HCT116 (cell line): ENCODE results near the gene MYO1G. TPM values are rescaled to one million over a fixed set of nuclear protein-coding genes. Genes with fewer than 3 reads are reported as not detected.

ENCODE experiments used
- ATAC-seq: fragments of 200-7000 bp; cut with Tn5 transposase; 2 replicates; pipeline ENCODE4 v1.9.1; 2020; ENCODE audit warnings: mild to moderate bottlenecking, moderate library complexity
- BruUV-seq: library from RNA; stranded (reverse); fragments of 400-500 nt; replicated peaks from 2 replicates; lab custom pipeline; 2021; lab: Mats Ljungman, UMichigan
- CTCF ChIA-PET: fragments of 300-600 bp; sonication (Branson Sonifier 250); formaldehyde crosslinking; loops from one replicate; lab custom pipeline; 2021; ENCODE audit warnings: antibody characterized with exemption; lab: Charles Lee
- POLR2A ChIA-PET: fragments of 300-600, 350-600 bp; sonication (Branson Sonifier 250); formaldehyde crosslinking; loops from one replicate; lab custom pipeline; 2021; ENCODE audit warnings: antibody characterized with exemption; lab: Charles Lee
- RAD21 ChIA-PET, 2 experiments: fragments of 300-600 bp; sonication (Branson Sonifier 250); formaldehyde crosslinking; loops; one replicate each; lab custom pipeline; 2023; ENCODE audit warnings: low total read pairs in 2 of 2; ENCODE audit not compliant: uncharacterized antibody in 2 of 2, unreplicated experiment in 2 of 2, low non-redundant PET in 1 of 2; lab: Charles Lee
- DNase-seq: peaks from one replicate; pipeline ENCODE4 v3.0.0-alpha.2; 2010; ENCODE audit warnings: low read depth, low spot score
- H2AFZ ChIP-seq: fragments of 200-600 bp; shearing (Covaris generic), sonication (generic); 2 replicates; pipeline ENCODE4 v1.6.1; 2017; ENCODE audit warnings: low read depth, mixed run types, mixed read lengths, antibody characterized with exemption, low read length; ENCODE audit not compliant: poor library complexity, severe bottlenecking
- H3K27ac ChIP-seq: 2 replicates; pipeline ENCODE4 v1.5.1; 2012; ENCODE audit warnings: low read depth, low read length
- H3K27me3 ChIP-seq: fragments of 200-600 bp; sonication (generic); 2 replicates; pipeline ENCODE4 v1.6.1; 2016; ENCODE audit warnings: mixed run types, low read length, mixed read lengths; ENCODE audit not compliant: insufficient read depth
- H3K36me3 ChIP-seq, 2 experiments: fragments of 200-500 bp in 1 of 2; fragments of 200-600 bp in 1 of 2; sonication (Bioruptor generic) in 1 of 2; sonication (generic) in 1 of 2; 2 replicates each; pipeline versions ENCODE4 v1.5.1 to v1.6.1; 2014 to 2016; ENCODE audit warnings: low read length in 2 of 2, inconsistent platforms in 1 of 2, mixed read lengths in 1 of 2, mixed run types in 1 of 2; ENCODE audit not compliant: insufficient read depth in 2 of 2, control insufficient read depth in 1 of 2
- H3K4me1 ChIP-seq, 2 experiments: fragments of 200-600 bp in 1 of 2; sonication (generic) in 1 of 2; 2 replicates each; pipeline versions ENCODE4 v1.5.1 to v1.6.1; 2012 to 2017; ENCODE audit warnings: low read length in 2 of 2, inconsistent platforms in 1 of 2, mild to moderate bottlenecking in 1 of 2, mixed read lengths in 1 of 2, mixed run types in 1 of 2, moderate library complexity in 1 of 2; ENCODE audit not compliant: insufficient read depth in 2 of 2, control insufficient read depth in 1 of 2
- H3K4me2 ChIP-seq: fragments of 200-600 bp; sonication (generic); 2 replicates; pipeline ENCODE4 v1.6.1; 2017; ENCODE audit warnings: mixed run types, low read length, mixed read lengths
- H3K4me3 ChIP-seq, 2 experiments: fragments of 200-600 bp in 1 of 2; sonication (generic) in 1 of 2; replicated peaks in 1 of 2; 2 replicates each; pipeline ENCODE4 v1.5.1; 2011 to 2016; ENCODE audit warnings: low read length in 2 of 2, control low read depth in 1 of 2, low read depth in 1 of 2, mild to moderate bottlenecking in 1 of 2, mixed read lengths in 1 of 2, mixed run types in 1 of 2
- H3K79me2 ChIP-seq: fragments of 200-600 bp; sonication (generic); 2 replicates; pipeline ENCODE4 v1.6.1; 2017; ENCODE audit warnings: mild to moderate bottlenecking, mixed run types, low read length, moderate library complexity, mixed read lengths; ENCODE audit not compliant: insufficient read depth
- H3K9ac ChIP-seq: fragments of 200-600 bp; sonication (generic); 2 replicates; pipeline ENCODE4 v1.6.1; 2016; ENCODE audit warnings: low read length, mixed read lengths
- H3K9me2 ChIP-seq: fragments of 200-600 bp; sonication (generic), shearing (Covaris generic); 2 replicates; pipeline ENCODE4 v1.6.1; 2017; ENCODE audit warnings: mixed run types, mild to moderate bottlenecking, moderate library complexity; ENCODE audit not compliant: insufficient read depth
- H3K9me3 ChIP-seq, 2 experiments: fragments of 200-500 bp in 1 of 2; fragments of 200-600 bp in 1 of 2; sonication (Bioruptor generic) in 1 of 2; sonication (generic) in 1 of 2; 2 replicates each; pipeline ENCODE4 v1.6.1; 2014 to 2017; ENCODE audit warnings: low read length in 2 of 2, mixed read lengths in 2 of 2, inconsistent platforms in 1 of 2, low read depth in 1 of 2, mild to moderate bottlenecking in 1 of 2, mixed run types in 1 of 2, moderate library complexity in 1 of 2; ENCODE audit not compliant: control insufficient read depth in 1 of 2, insufficient read depth in 1 of 2
- H4K20me1 ChIP-seq: fragments of 200-600 bp; sonication (generic), shearing (Covaris generic); 2 replicates; pipeline ENCODE4 v1.6.1; 2017; ENCODE audit warnings: mixed run types, mild to moderate bottlenecking, moderate library complexity; ENCODE audit not compliant: insufficient read depth
- ATF3 ChIP-seq: IDR thresholded peaks from 2 replicates; pipeline ENCODE4 v1.6.1; 2012
- CBX3 ChIP-seq: IDR thresholded peaks from 2 replicates; pipeline ENCODE4 v1.6.1; 2012; ENCODE audit warnings: low read depth
- CEBPB ChIP-seq: IDR thresholded peaks from 2 replicates; pipeline ENCODE4 v1.6.1; 2012; ENCODE audit warnings: low read depth
- CTCF ChIP-seq, 3 experiments: fragments of 200-600 bp in 1 of 3; sonication (generic) in 1 of 3; IDR thresholded peaks in 2 of 3; conservative IDR thresholded peaks in 1 of 3; 2 replicates each; pipeline ENCODE4 v1.5.1; 2012 to 2017; ENCODE audit warnings: low read depth in 2 of 3, low read length in 2 of 3, antibody characterized with exemption in 1 of 3, borderline replicate concordance in 1 of 3, control low read depth in 1 of 3, mild to moderate bottlenecking in 1 of 3, mixed read lengths in 1 of 3, mixed run types in 1 of 3, moderate library complexity in 1 of 3; ENCODE audit not compliant: insufficient read depth in 1 of 3
- EZH2 ChIP-seq: fragments of 200-600 bp; sonication (generic); IDR thresholded peaks from 2 replicates; pipeline ENCODE4 v1.6.1; 2017; ENCODE audit warnings: antibody characterized with exemption, mixed run types
- EZH2phosphoT487 ChIP-seq: fragments of 200-600 bp; IDR thresholded peaks from 2 replicates; pipeline ENCODE4 v1.6.1; 2018; ENCODE audit warnings: antibody characterized with exemption, borderline replicate concordance
- FOSL1 ChIP-seq: IDR thresholded peaks from 2 replicates; pipeline ENCODE4 v1.6.1; 2012; ENCODE audit warnings: low read depth
- JUND ChIP-seq: IDR thresholded peaks from 2 replicates; pipeline ENCODE4 v1.6.1; 2012
- MAX ChIP-seq: IDR thresholded peaks from 2 replicates; pipeline ENCODE4 v1.6.1; 2012
- POLR2A ChIP-seq: IDR thresholded peaks from 2 replicates; pipeline ENCODE4 v1.7.0; 2011; ENCODE audit warnings: borderline replicate concordance; ENCODE audit not compliant: insufficient read depth, insufficient read length; ENCODE audit errors: extremely low read depth
- POLR2AphosphoS5 ChIP-seq: IDR thresholded peaks from 2 replicates; pipeline ENCODE4 v1.6.1; 2011; ENCODE audit warnings: mild to moderate bottlenecking, low read depth, low read length, moderate library complexity
- RAD21 ChIP-seq: IDR thresholded peaks from 2 replicates; pipeline ENCODE4 v1.6.1; 2012; ENCODE audit warnings: low read depth, mild to moderate bottlenecking
- REST ChIP-seq: IDR thresholded peaks from 2 replicates; pipeline ENCODE4 v1.6.1; 2012; ENCODE audit warnings: low read depth
- SIN3A ChIP-seq: IDR thresholded peaks from 2 replicates; pipeline ENCODE4 v1.6.1; 2012; ENCODE audit warnings: low read depth
- SP1 ChIP-seq: IDR thresholded peaks from 2 replicates; pipeline ENCODE4 v1.6.1; 2012; ENCODE audit warnings: low read depth
- SRF ChIP-seq: IDR thresholded peaks from 2 replicates; pipeline ENCODE4 v1.6.1; 2012; ENCODE audit warnings: low read depth
- TCF7L2 ChIP-seq: IDR thresholded peaks from 2 replicates; pipeline ENCODE4 v1.7.0; 2011; ENCODE audit warnings: borderline replicate concordance, inconsistent platforms; ENCODE audit not compliant: insufficient read depth, insufficient read length; ENCODE audit errors: extremely low read depth
- YY1 ChIP-seq: IDR thresholded peaks from 2 replicates; pipeline ENCODE4 v1.6.1; 2011; ENCODE audit warnings: low read length, low read depth, moderate library complexity, mild to moderate bottlenecking; ENCODE audit not compliant: insufficient replicate concordance; ENCODE audit errors: extremely low read depth
- ZFX ChIP-seq: fragments of 450-650 bp; IDR thresholded peaks from 2 replicates; pipeline ENCODE4 v1.6.1; 2017
- ZNF274 ChIP-seq: fragments of 200-500 bp; sonication (Bioruptor generic); IDR thresholded peaks from 2 replicates; pipeline ENCODE4 v1.6.1; 2014; ENCODE audit warnings: mild to moderate bottlenecking, low read depth, low read length, inconsistent platforms
- intact Hi-C: fragments of 100-400 bp; cut with micrococcal nuclease; formaldehyde crosslinking; loops from 2 replicates; pipeline ENCODE4 v1.10.0; 2022
- total RNA-seq: library from RNA; stranded (reverse); gene quantifications from one replicate; pipeline ENCODE4 v1.2.1, GENCODE V29; 2021; ENCODE audit not compliant: unreplicated experiment

MYO1G gene
- total RNA-seq, 1 experiment from 2014 or later = 0.74 TPM

- TF ChIP-seq ATF3 (no peak), CEBPB (no peak), POLR2AphosphoS5 (no peak), EZH2 (no peak), CBX3 (no peak), EZH2phosphoT487 (no peak)
These were observed 42.1 kb upstream of the MYO1G start (continued) for GRCh38 chr7:45020915-45021314.

GRCh38 chr7:45017253-45017652 is 38.4 kb upstream of the MYO1G start:
- H2AFZ ChIP-seq = no peak overlapping the region
- CTCF ChIA-PET = no interaction called here
- H3K4me2 ChIP-seq = no peak overlapping the region
- POLR2A ChIA-PET = no interaction called here
- intact Hi-C loops = no loop called here
- RAD21 ChIA-PET = no interaction called here
- no peak overlapping the region for H3K4me3 ChIP-seq
- H3K36me3 ChIP-seq = no peaks in the 10 kb centered on the region
- no peaks in the 10 kb centered on the region for H3K4me1 ChIP-seq
- no peaks in the 10 kb centered on the region for H3K27me3 ChIP-seq
- peaks cover 0 to 4% of the 10 kb centered on the region in 2 experiments; a peak in 1 of 4 replicates for H3K9me3 ChIP-seq
- H3K27ac ChIP-seq = no peak overlapping the region
- H3K9ac ChIP-seq = no peak overlapping the region
- no peak for DNase-seq
- no TSS peak for BruUV-seq
- H3K79me2 ChIP-seq = peaks cover 27% of the 10 kb centered on the region
- no peaks in the 10 kb centered on the region for H3K9me2 ChIP-seq
- no peak for ATAC-seq
- H4K20me1 ChIP-seq = no peaks in the 10 kb centered on the region
- no peak for TF ChIP-seq CEBPB
- no peak for TF ChIP-seq REST
- TF ChIP-seq POLR2A = no peak
- no peak for TF ChIP-seq ATF3
- no peak for TF ChIP-seq FOSL1
- no peak for TF ChIP-seq RAD21
- no peak for TF ChIP-seq SIN3A
- no peak for TF ChIP-seq ZNF274
- TF ChIP-seq POLR2AphosphoS5 = no peak
- no peak for TF ChIP-seq MAX
- TF ChIP-seq JUND = no peak
- TF ChIP-seq ZFX = no peak
- no peak for TF ChIP-seq YY1
- TF ChIP-seq CTCF (IDR thresholded peaks at IDR 0.05 in 2 of 3, conservative IDR thresholded peaks at IDR 0.05 in 1 of 3; ENCODE audit: borderline replicate concordance in 1 of 3, insufficient read depth in 1 of 3, low read depth in 2 of 3, low read length in 2 of 3) = no peak
- TF ChIP-seq SRF = no peak
- TF ChIP-seq SP1 = no peak
- no peak for TF ChIP-seq EZH2phosphoT487
- no peak for TF ChIP-seq TCF7L2
